Activated T-cell treated with anti-CD3 and anti-CD28 coated beads, Interleukin-2, amount 50 U/mL, for 1 hour (primary cell): ENCODE measurements around the gene E2F6.

ENCODE experiments used
- DNase-seq: peaks from one replicate; pipeline ENCODE4 v3.0.0-alpha.2; 2020

The E2F6 gene

GRCh38 chr2:11456251-11456650 is 9.7 kb downstream of the E2F6 start:
- DNase-seq = no peak

DNA sequence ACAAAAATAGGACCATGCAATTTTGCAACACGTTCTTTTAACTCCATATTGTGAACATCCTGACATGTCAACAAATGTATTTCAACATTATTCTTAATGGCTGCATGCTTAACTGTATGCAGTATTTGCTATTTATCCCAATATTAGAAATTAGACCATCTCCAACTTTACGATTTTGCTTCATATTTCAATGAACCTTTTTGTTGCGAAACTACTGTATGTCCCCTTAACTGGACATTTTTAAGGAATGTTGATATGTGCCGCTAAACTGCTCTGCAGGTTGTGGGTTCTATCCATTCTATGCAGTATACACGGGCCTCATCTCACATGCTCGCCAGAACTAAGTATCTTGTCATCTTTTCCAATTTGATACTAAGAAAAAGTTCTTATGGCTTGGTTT is 11.1 kb downstream of the E2F6 start:
- DNase-seq = no peak

- no peak for DNase-seq
These were observed 15.2 kb downstream of the E2F6 start for GRCh38 chr2:11450791-11451190.

DNA sequence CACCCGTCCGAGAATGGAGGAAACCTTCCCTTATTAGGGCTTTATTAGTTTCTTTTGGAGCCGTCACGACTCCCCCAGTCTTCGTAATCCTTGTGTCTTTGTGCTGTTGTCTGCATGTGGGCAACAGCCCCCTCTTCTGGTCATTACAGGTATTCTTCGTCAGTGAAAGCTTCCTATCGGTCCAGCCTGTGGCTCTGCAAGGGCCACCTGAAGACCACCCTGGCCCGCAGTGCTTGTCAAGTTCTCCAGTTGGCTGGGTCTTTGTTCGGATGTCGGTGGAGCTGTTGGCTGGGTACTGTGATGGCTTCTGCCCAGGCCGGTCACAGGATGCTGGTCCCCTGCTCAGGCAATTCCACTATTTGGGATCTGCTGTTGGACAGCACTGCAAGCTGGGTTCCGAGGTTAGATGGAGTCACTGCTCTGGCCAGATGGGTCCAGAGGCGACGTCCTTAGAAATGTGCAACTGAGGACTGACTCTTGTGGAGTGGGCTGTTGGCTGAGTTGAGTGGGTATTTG is 19.2 kb downstream of the E2F6 start:
- peak; percentile 41 for DNase-seq

- DNase-seq = no peak
These were observed 21.2 kb downstream of the E2F6 start for GRCh38 chr2:11444737-11445136.

DNA sequence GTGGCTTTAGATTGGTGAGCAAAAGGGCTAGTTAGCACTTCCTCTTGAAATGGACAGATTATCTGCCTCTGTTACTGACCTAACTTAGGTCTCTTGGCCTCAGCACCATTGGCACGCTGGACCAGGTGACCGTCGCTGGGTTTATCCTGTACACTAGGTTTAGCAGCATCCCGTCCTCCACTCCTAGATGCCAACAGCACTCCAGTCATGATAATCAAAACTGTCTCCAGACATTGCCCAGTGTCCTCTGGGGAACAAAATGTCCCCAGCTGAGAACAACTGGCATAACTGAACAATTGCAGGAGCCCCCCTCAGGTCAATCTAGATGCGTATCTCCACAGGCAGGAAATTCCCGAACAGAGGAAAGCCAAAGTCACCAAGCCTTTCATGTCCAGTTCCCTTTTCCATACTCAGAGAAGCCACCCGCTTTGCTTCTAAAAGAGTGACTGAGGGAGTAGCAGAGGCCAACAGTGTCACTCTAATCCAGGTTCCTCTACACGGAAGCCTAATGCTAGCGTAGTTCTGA is 27.3 kb downstream of the E2F6 start:
- DNase-seq = no peak

DNA sequence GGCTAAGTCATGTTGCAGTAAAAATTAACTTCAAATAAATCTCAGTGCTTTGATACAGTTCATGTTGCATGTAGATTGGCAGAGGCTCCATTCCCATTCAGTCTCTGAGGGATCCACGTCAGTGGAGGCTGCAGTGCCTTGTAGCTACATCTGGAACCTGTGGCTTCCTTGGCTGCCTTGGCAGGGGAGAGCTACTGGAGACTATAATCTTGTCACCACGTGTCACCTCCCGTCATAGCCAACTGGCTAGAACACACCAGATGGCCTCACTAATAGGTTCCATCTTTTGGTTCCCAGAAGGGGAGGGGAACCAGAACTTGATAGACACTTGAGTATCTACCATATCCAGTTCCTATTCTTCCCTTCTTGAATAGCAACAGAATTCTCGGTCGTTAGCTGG is 28.4 kb downstream of the E2F6 start:
- no peak for DNase-seq

DNA sequence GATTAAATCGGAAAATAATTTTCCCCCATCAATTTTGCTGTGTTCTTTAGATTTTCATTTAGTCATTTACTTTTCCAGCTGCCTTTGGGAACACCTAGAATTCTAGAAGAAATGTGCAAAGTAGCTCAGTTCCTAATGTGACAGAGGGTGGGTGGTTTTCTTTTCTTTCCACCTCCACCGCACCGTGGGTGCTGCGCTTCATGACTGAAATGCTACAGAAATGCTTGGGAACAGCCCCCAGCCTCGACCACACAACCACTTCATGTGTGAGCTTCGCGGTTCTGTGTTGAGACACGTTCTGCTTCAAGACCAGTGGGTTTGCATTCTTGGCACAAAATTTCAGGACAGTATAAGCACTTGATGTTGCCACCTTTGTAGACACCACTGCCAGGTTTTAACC is 30.9 kb downstream of the E2F6 start:
- no peak for DNase-seq

GRCh38 chr2:11434443-11434842 is 31.5 kb downstream of the E2F6 start:
- DNase-seq = no peak

GRCh38 chr2:11433822-11434221 is 32.1 kb downstream of the E2F6 start:
- DNase-seq = no peak

GRCh38 chr2:11430729-11431128 is 35.2 kb downstream of the E2F6 start:
- DNase-seq = no peak

GRCh38 chr2:11427224-11427623 is 38.7 kb downstream of the E2F6 start:
- DNase-seq = no peak

GRCh38 chr2:11422901-11423435 is 43.0 kb downstream of the E2F6 start:
- no peak for DNase-seq

DNA sequence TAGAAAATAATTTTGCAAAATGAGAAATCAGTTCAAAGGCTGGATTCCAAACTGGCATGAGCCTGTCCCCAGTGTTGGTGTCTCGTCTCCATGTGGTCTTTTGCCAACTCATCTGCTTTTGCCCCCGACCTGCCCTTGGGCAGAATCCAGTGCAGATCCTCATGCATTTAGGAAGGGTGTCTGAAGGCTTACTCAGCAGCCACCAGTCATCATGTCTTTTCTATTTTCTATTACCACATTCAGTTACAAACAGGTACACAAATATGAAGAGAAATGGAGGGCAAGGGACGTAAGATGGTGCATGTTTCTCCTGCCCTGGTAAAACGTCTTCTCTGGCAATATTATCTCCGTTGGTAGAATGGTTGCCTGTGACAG is 43.5 kb downstream of the E2F6 start:
- no peak for DNase-seq

DNA sequence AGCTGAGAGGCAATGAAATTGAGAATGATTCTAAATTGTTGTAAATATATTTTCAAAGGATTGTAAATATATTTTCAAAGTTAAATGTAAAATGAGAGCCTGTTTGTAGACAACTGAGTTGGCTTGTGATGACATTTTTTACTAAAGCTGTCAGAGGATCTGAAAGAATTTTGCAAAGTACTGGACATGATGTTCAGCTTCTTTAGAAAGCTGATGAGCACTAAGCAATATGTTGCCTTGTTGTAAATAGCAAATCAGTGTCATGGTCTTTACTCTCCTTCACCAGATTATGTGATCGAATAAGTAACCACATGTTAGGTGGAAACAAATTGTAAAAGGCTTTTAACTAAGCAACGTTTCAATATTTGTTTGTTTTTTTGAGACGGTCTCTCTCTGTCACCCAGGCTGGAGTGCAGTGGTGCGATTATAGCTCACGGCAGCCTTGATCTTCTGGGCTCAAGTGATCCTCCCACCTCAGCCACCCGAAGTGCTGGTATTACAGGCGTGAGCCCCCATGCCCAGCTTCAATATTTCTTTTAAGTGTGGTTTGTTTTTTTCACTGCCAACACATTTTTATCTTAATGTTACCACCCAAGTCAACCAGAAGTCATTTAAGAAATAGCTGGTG is 44.0 kb downstream of the E2F6 start:
- no peak for DNase-seq

- no peak for DNase-seq
These were observed 45.3 kb downstream of the E2F6 start for GRCh38 chr2:11420671-11421070.

DNA sequence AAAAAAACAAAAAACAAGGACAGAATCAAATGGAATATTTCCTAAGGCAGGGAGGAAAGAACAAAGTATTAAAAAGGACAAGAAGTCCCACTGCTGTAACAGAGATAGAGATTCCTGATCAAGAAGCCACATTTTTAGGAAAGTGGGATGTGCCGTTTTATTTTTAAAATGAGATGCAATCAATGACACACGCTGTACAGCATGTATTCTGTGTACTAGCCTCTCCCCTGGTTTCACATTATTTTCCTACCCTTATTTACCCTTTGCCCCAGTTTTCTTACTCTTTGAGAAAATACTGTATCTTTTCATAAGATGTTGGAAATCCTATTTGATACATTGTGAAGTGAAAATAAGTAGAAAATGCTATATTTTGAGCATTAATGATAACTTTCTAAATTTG is 45.8 kb downstream of the E2F6 start:
- DNase-seq = no peak

- no peak for DNase-seq
These were observed 46.2 kb downstream of the E2F6 start for GRCh38 chr2:11419781-11420180.

- DNase-seq = no peak
These were observed 47.9 kb downstream of the E2F6 start for GRCh38 chr2:11417946-11418585.

- no peak for DNase-seq
These were observed 49.0 kb downstream of the E2F6 start for GRCh38 chr2:11416931-11417330.

DNA sequence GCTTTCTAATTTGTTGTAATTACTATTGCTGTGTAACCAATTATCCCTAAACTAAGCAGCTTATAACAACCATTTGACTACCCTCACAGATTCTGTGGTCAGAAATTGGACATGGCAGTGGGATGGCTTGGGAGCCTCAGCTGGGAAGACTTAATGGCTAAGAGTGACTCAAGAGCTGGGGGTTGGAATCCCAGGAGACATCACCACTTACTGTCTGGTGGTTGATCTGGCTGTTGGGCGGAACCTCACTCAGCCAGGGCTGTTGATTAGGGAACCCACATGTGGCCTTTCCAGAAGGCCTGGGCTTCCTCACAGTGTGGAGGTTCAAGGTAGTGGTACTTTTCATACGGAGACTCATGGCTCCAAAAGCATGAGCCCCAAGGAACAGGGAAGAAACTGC is 49.8 kb downstream of the E2F6 start:
- no peak for DNase-seq

- DNase-seq = no peak
These were observed 51.4 kb downstream of the E2F6 start for GRCh38 chr2:11414372-11415124.

GRCh38 chr2:11412449-11412810 is 53.5 kb downstream of the E2F6 start:
- no peak for DNase-seq
